ENCODE data around the gene APOC4.
"Not testable (repeated sequence)": the region's sequence is repeated elsewhere in the genome, so short reads cannot be mapped to it uniquely, and the experiment has no call there.

The APOC4 gene

DNA sequence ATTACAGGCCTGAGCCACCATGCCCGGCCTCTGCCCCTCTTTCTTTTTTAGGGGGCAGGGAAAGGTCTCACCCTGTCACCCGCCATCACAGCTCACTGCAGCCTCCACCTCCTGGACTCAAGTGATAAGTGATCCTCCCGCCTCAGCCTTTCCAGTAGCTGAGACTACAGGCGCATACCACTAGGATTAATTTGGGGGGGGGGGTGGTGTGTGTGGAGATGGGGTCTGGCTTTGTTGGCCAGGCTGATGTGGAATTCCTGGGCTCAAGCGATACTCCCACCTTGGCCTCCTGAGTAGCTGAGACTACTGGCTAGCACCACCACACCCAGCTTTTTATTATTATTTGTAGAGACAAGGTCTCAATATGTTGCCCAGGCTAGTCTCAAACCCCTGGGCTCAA, 32.3 kb upstream of the APOC4 start:
- no peaks in the 10 kb centered on the region for H3K36me3 Mint-ChIP-seq
- peaks cover 17% of the 10 kb centered on the region for H3K4me1 Mint-ChIP-seq
- peaks cover 29% of the 10 kb centered on the region for H3K27me3 Mint-ChIP-seq
- no peaks in the 10 kb centered on the region for H3K9me3 Mint-ChIP-seq
- H3K27ac Mint-ChIP-seq = no peak overlapping the region
- no peak overlapping the region for H3K4me3 Mint-ChIP-seq

GRCh38 chr19:44911896-44912295, 30.1 kb upstream of the APOC4 start:
- not testable (repeated sequence) for H3K27ac Mint-ChIP-seq, H3K9me3 Mint-ChIP-seq, H3K4me3 Mint-ChIP-seq, H3K4me1 Mint-ChIP-seq, H3K36me3 Mint-ChIP-seq
- H3K27me3 Mint-ChIP-seq = peaks cover 23% of the 10 kb centered on the region

GRCh38 chr19:44912854-44913253, 29.2 kb upstream of the APOC4 start:
- Mint-ChIP-seq H3K27me3 (peaks cover 21% of the 10 kb centered on the region), H3K4me3 (no peak overlapping the region)

GRCh38 chr19:44913512-44914432, 28.3 kb upstream of the APOC4 start:
- H3K9me3 Mint-ChIP-seq, H3K4me1 Mint-ChIP-seq, H3K36me3 Mint-ChIP-seq: not testable (repeated sequence)
- H3K27me3 Mint-ChIP-seq = peaks cover 19% of the 10 kb centered on the region
- peak overlapping the region; percentile 93 for H3K4me3 Mint-ChIP-seq
- peak overlapping the region; percentile 57 for H3K27ac Mint-ChIP-seq

More at GRCh38 chr19:44912854-44913253, 29.2 kb upstream of the APOC4 start:
- Mint-ChIP-seq H3K9me3 (no peaks in the 10 kb centered on the region), H3K27ac (no peak overlapping the region), H3K36me3 (no peaks in the 10 kb centered on the region), H3K4me1 (peaks cover 8% of the 10 kb centered on the region)

DNA sequence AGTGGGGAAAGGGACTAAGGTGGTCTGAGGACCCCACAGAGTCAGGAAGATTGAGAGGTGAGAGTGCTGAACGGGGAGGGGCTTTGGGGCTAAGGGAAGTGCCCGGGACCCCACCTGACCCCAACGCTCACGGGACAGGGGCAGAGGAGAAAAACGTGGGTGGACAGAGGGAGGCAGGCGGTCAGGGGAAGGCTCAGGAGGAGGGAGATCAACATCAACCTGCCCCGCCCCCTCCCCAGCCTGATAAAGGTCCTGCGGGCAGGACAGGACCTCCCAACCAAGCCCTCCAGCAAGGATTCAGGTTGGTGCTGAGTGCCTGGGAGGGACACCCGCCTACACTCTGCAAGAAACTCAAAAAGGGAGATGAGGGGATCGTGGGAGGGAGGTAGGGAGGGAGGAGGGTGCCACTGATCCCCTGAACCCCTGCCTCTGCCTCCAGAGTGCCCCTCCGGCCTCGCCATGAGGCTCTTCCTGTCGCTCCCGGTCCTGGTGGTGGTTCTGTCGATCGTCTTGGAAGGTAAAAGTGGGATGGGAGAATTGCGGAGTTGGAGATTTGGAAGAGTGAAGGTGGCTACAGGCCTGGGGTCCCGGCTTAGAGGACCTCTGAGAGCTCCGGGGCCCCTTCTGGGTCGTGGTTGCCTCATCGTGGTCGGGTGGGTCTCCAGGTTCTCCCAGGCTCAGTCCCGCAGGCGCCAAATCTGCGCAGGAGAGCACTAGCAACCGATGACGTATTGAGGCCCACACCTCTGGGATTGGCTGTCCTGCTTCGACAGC, 27.4 kb upstream of the APOC4 start, which contains the start of gene APOC1:
Gene APOC1 (plus strand): TSS at position 176 of the 774 bp plus-strand sequence. CDS start 284 bp downstream, at position 460.
- Mint-ChIP-seq H3K27me3 (peaks cover 19% of the 10 kb centered on the region), H3K4me3 (peak within 1 kb of the TSS; percentile 93), H3K27ac (peak within 1 kb of the TSS; percentile 57)
- H3K36me3 Mint-ChIP-seq, H3K9me3 Mint-ChIP-seq, H3K4me1 Mint-ChIP-seq: not testable (repeated sequence)

- peaks cover 10% of the 10 kb centered on the region for H3K27me3 Mint-ChIP-seq
These were observed 17.8 kb upstream of the APOC4 start for GRCh38 chr19:44924243-44924725.

DNA sequence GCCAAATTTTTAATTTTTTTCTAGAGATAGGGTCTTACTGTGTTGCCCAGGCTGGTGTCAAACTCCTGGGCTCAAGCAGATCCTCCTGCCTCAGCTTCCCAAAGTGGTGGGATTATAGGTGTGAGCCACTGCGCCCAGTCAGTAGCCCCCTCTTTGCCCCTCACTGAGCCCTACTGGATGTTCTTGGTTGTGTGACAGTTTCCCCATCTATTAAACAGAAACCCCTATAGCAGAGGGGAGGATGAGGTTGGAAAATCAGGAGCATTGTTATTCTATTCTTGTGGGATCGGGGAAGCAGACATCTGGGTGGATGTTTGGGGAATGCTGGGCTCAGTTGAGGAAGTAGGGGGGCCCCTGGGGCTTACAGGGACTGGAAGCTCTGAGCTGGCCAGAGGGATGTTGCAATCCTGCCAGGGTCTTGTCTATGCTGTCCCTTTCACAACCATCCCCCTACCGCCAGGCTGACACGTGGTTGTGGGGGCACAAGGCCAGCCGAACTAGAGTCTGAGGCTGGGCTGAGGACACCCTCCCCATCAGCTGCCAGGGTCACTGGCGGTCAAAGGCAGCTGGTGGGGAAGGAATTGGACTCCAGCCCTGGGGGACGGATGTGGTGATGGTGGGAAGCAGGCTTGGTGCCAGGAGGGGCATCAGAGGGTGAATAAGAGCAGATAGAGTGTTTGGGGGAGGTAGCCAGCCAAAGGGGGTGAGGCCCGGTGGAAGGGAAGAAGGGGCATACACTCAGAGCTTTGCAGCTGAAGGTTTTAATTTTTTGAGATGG, 16.7 kb upstream of the APOC4 start:
- Mint-ChIP-seq H3K27ac (no peak overlapping the region), H3K36me3 (no peaks in the 10 kb centered on the region), H3K27me3 (peaks cover 10% of the 10 kb centered on the region), H3K4me1 (peaks cover 3% of the 10 kb centered on the region), H3K9me3 (no peaks in the 10 kb centered on the region), H3K4me3 (no peak overlapping the region)

More at GRCh38 chr19:44924243-44924725, 17.8 kb upstream of the APOC4 start:
- Mint-ChIP-seq H3K4me1 (peaks cover 3% of the 10 kb centered on the region), H3K36me3 (no peaks in the 10 kb centered on the region), H3K27ac (no peak overlapping the region), H3K4me3 (no peak overlapping the region), H3K9me3 (no peaks in the 10 kb centered on the region)

DNA sequence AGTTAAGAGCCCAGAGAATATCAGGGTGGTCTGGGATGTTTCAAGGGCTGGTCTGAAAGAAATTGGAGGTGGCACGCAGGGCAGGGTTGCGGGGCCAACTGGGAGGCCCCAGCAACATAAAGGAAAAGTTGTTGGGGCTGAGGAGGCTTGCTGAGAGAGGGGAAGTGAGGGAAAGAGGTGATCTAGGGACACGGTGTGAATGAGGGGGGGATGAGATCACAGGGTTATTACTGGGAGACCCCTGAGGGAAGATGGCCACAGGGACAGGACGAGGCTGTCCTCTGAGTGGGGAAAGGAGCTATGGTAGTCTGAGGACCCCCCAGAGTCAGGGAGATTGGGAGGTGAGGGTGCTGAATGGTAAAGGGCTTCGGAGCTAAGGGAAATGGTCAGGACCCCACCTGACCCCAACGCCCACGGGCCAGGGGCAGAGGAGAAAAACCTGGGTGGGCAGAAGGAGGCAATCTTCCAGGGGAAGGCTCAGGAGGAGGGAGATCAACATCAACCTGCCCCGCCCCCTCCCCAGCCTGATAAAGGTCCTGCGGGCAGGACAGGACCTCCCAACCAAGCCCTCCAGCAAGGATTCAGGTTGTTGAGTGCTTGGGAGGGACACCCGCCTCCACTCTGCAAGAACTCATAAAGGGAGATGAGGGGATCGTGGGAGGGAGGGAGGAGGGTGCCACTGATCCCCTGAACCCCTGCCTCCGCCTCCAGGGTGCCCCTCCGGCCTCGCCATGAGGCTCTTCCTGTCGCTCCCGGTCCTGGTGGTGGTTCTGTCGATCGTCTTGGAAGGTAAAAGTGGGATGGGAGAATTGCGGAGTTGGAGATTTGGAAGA, 15.6 kb upstream of the APOC4 start:
- H3K36me3 Mint-ChIP-seq, H3K9me3 Mint-ChIP-seq, H3K4me3 Mint-ChIP-seq, H3K27ac Mint-ChIP-seq, H3K4me1 Mint-ChIP-seq: not testable (repeated sequence)
- H3K27me3 Mint-ChIP-seq = peaks cover 10% of the 10 kb centered on the region

DNA sequence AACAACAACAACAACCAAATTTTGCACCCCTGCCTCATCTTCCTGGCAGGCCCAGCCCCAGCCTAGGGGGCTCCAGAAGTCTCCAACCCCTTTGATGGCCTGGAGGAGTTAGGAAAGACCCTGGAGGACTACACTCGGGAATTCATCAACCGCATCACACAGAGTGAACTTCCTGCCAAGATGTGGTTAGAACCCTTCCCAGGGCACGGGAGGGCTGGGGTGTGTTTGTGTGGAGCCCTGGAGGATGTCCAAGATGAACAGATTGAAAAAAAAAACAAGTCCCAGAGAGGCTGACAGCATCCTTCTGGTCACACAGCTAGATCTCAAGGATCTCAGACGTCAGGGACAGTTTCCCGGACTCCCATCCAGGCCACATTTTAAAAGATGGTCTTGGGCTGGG, 14.3 kb upstream of the APOC4 start:
- Mint-ChIP-seq H3K27ac (no peak overlapping the region), H3K4me3 (no peak overlapping the region), H3K4me1 (peaks cover 3% of the 10 kb centered on the region), H3K27me3 (peaks cover 10% of the 10 kb centered on the region), H3K36me3 (no peaks in the 10 kb centered on the region), H3K9me3 (no peaks in the 10 kb centered on the region)

GRCh38 chr19:44930088-44930487, 11.9 kb upstream of the APOC4 start:
- Mint-ChIP-seq H3K9me3 (no peaks in the 10 kb centered on the region), H3K4me3 (no peak overlapping the region), H3K27me3 (peaks cover 10% of the 10 kb centered on the region), H3K36me3 (no peaks in the 10 kb centered on the region), H3K4me1 (peaks cover 3% of the 10 kb centered on the region), H3K27ac (no peak overlapping the region)

DNA sequence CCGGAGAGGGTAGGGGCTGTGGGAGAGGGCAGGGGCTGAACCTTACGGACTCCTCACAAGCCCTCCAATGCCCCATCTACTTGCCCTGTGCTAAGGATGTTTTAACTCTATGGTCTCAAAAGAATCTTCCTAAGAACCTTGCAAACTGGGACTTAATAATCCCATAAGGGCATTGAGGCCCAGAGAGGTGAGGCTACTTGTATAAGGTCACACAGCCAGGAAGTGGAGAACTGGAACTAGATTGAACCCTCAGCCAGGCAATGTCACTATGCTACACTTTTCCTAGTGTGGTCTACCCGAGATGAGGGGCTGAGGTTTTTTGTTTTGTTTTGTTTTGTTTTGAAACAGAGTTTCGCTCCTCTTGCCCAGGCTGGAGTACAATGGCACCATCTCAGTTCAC, 10.5 kb upstream of the APOC4 start:
- H3K4me3 Mint-ChIP-seq = no peak overlapping the region
- H3K4me1 Mint-ChIP-seq = peaks cover 3% of the 10 kb centered on the region
- no peaks in the 10 kb centered on the region for H3K9me3 Mint-ChIP-seq
- peaks cover 3% of the 10 kb centered on the region for H3K27me3 Mint-ChIP-seq
- no peaks in the 10 kb centered on the region for H3K36me3 Mint-ChIP-seq
- H3K27ac Mint-ChIP-seq = no peak overlapping the region

GRCh38 chr19:44939668-44940067, 2.4 kb upstream of the APOC4 start:
- H3K36me3 Mint-ChIP-seq = no peaks in the 10 kb centered on the region
- H3K4me1 Mint-ChIP-seq = no peaks in the 10 kb centered on the region
- H3K4me3 Mint-ChIP-seq = no peak overlapping the region
- H3K27me3 Mint-ChIP-seq = no peaks in the 10 kb centered on the region
- no peaks in the 10 kb centered on the region for H3K9me3 Mint-ChIP-seq
- H3K27ac Mint-ChIP-seq = no peak overlapping the region

- no peaks in the 10 kb centered on the region for H3K4me1 Mint-ChIP-seq
- H3K9me3 Mint-ChIP-seq = no peaks in the 10 kb centered on the region
- no peaks in the 10 kb centered on the region for H3K36me3 Mint-ChIP-seq
- H3K27me3 Mint-ChIP-seq = no peaks in the 10 kb centered on the region
- no peak overlapping the region for H3K4me3 Mint-ChIP-seq
- no peak overlapping the region for H3K27ac Mint-ChIP-seq
These were observed 1.8 kb downstream of the APOC4 start for GRCh38 chr19:44943801-44944249.

GRCh38 chr19:44947041-44947581, 5.1 kb downstream of the APOC4 start:
- H3K9me3 Mint-ChIP-seq = no peaks in the 10 kb centered on the region
- H3K27me3 Mint-ChIP-seq = no peaks in the 10 kb centered on the region
- H3K4me1 Mint-ChIP-seq = peaks cover 4% of the 10 kb centered on the region

More at GRCh38 chr19:44947041-44947581, 5.1 kb downstream of the APOC4 start:
- H3K27ac Mint-ChIP-seq = no peak overlapping the region
- no peak overlapping the region for H3K4me3 Mint-ChIP-seq
- no peaks in the 10 kb centered on the region for H3K36me3 Mint-ChIP-seq
